Aorta (tissue), 5 donors: ENCODE data around the gene ELMO1. TPM values are rescaled to one million over a fixed set of nuclear protein-coding genes. Genes with fewer than 3 reads are reported as not detected.

Source experiments
- ATAC-seq: fragments of 200-7000 bp; cut with Tn5 transposase; one replicate; pipeline ENCODE4 v1.9.1; 2022; ENCODE audit warnings: moderate library complexity; ENCODE audit not compliant: low FRiP score
- DNase-seq, 2 donors: peaks; one replicate each; pipeline ENCODE4 v3.0.0-alpha.2; 2020
- H3K27ac ChIP-seq, 2 donors: one replicate each; pipeline ENCODE4 v1.5.1; 2013; ENCODE audit warnings: low read length in 2 of 2, mild to moderate bottlenecking in 2 of 2, moderate library complexity in 2 of 2, control low read depth in 1 of 2, inconsistent platforms in 1 of 2, low read depth in 1 of 2
- H3K27me3 ChIP-seq, 2 donors: one replicate each; pipeline ENCODE4 v1.6.1; 2013; ENCODE audit warnings: control low read depth in 1 of 2, low read length in 1 of 2, mild to moderate bottlenecking in 1 of 2, moderate library complexity in 1 of 2; ENCODE audit not compliant: insufficient read depth in 2 of 2, control insufficient read depth in 1 of 2
- H3K36me3 ChIP-seq, 2 donors: one replicate each; pipeline ENCODE4 v1.6.1; 2013; ENCODE audit warnings: control low read depth in 1 of 2, low read length in 1 of 2, mild to moderate bottlenecking in 1 of 2; ENCODE audit not compliant: insufficient read depth in 2 of 2, control insufficient read depth in 1 of 2
- H3K4me1 ChIP-seq, 2 donors: one replicate each; pipeline ENCODE4 v1.6.1; 2013; ENCODE audit warnings: low read length in 2 of 2, control low read depth in 1 of 2, mild to moderate bottlenecking in 1 of 2, moderate library complexity in 1 of 2; ENCODE audit not compliant: insufficient read depth in 2 of 2, control insufficient read depth in 1 of 2
- H3K4me3 ChIP-seq, 2 donors: one replicate each; pipeline ENCODE4 v1.5.1; 2013; ENCODE audit warnings: low read length in 2 of 2, control low read depth in 1 of 2, mild to moderate bottlenecking in 1 of 2
- H3K9me3 ChIP-seq: one replicate; pipeline ENCODE4 v1.6.1; 2013; ENCODE audit warnings: mild to moderate bottlenecking, low read length; ENCODE audit not compliant: control insufficient read depth
- WGBS, 2 donors: extraction: QIAGEN DNeasy Blood & Tissue Kit; methylation state at CpG; one replicate each; pipeline ENCODE4 v1.1.7; 2013; 5-methylcytosine and 5-hydroxymethylcytosine counted together
- intact Hi-C, 2 donors: fragments of 100-400 bp; cut with DNase I; formaldehyde crosslinking; loops; one replicate each; pipeline versions ENCODE4 v1.14.2 to v1.15.0; 2022
- polyA plus RNA-seq, 2 donors: library from polyadenylated mRNA; stranded (reverse); fragments of 200-250 nt; gene quantifications; one replicate each; pipeline ENCODE4 v1.2.3, GENCODE V29; 2013
- total RNA-seq, 2 donors: library from RNA; stranded (reverse); fragmentation: NEBNext Ultra II Directional; extraction: Animal tissue kit (Norgen Biotek cat#: 25700); gene quantifications; one replicate each; pipeline ENCODE4 v1.2.1, GENCODE V29; 2021
- donor health status: healthy with polysubstance abuse.
- donor health status: Bipolar disorder and iron deficiency.
- donor health status: DM: no; HTN: no; CAD: no.
- donor health status: DM: no; HTN: no; CAD: no.
- donor health status: DM: yes; HTN: yes; CAD: no.

Gene ELMO1
- total and polyA plus RNA-seq, 4 donors: 1.8 to 86.9 (median 24.8) TPM

- H3K4me3 ChIP-seq: no peak overlapping the region
- WGBS, 2 donors: 95% methylated on average over 4 of the region's 4 CpGs
- intact Hi-C loops: no loop called here
- H3K4me1 ChIP-seq: no peaks in the 10 kb centered on the region
- H3K36me3 ChIP-seq: no peaks in the 10 kb centered on the region
- no peak overlapping the region for H3K27ac ChIP-seq
- no peaks in the 10 kb centered on the region for H3K9me3 ChIP-seq
- H3K27me3 ChIP-seq: no peaks in the 10 kb centered on the region
- ATAC-seq (no peak), DNase-seq (no peak)
Observed at GRCh38 chr7:37007268-37007667, 441.4 kb downstream of the ELMO1 start.

- intact Hi-C loops: no loop called here
Observed at GRCh38 chr7:37006764-37007163, 441.9 kb downstream of the ELMO1 start.

GRCh38 chr7:37000511-37000910 lies 448.2 kb downstream of the ELMO1 start:
- DNase-seq (no peak), ATAC-seq (no peak)
- 43 to 45% methylated on average over 5 of the region's 5 CpGs for WGBS, 2 donors
- Histone ChIP-seq H3K36me3 (no peaks in the 10 kb centered on the region), H3K9me3 (no peaks in the 10 kb centered on the region), H3K27ac (no peak overlapping the region), H3K27me3 (no peaks in the 10 kb centered on the region), H3K4me3 (peak overlapping the region; percentile 26 to 29), H3K4me1 (peaks cover 0 to 4% of the 10 kb centered on the region in 2 donors)
- intact Hi-C loops: no loop called here

More at GRCh38 chr7:37006764-37007163, 441.9 kb downstream of the ELMO1 start:
- Histone ChIP-seq H3K4me1 (no peaks in the 10 kb centered on the region), H3K4me3 (no peak overlapping the region), H3K9me3 (no peaks in the 10 kb centered on the region), H3K36me3 (no peaks in the 10 kb centered on the region), H3K27ac (no peak overlapping the region), H3K27me3 (no peaks in the 10 kb centered on the region)
- 95 to 96% methylated on average over 2 of the region's 2 CpGs for WGBS, 2 donors
- ATAC-seq (no peak), DNase-seq (no peak)

- ATAC-seq: no peak
- no peaks in the 10 kb centered on the region for H3K27me3 ChIP-seq
- H3K36me3 ChIP-seq: no peaks in the 10 kb centered on the region
- H3K27ac ChIP-seq: no peak overlapping the region
- WGBS, 2 donors: 17 to 19% methylated on average over 9 of the region's 9 CpGs
- no peak for DNase-seq
- H3K4me3 ChIP-seq: peak overlapping the region; percentile 26 to 29
- peaks cover 0 to 4% of the 10 kb centered on the region in 2 donors for H3K4me1 ChIP-seq
- H3K9me3 ChIP-seq: no peaks in the 10 kb centered on the region
- intact Hi-C loops: no loop called here
Observed at GRCh38 chr7:36999626-37000485, 448.8 kb downstream of the ELMO1 start.

- Histone ChIP-seq H3K27ac (no peak overlapping the region), H3K27me3 (no peaks in the 10 kb centered on the region), H3K9me3 (no peaks in the 10 kb centered on the region), H3K4me3 (no peak overlapping the region), H3K4me1 (peaks cover 0 to 4% of the 10 kb centered on the region in 2 donors), H3K36me3 (no peaks in the 10 kb centered on the region)
- DNase-seq: no peak
- intact Hi-C loops: no loop called here
- WGBS, 2 donors: 68 to 76% methylated on average over 2 of the region's 2 CpGs
- ATAC-seq: no peak
Observed at GRCh38 chr7:36995776-36996175, 452.9 kb downstream of the ELMO1 start.

- Histone ChIP-seq H3K4me3 (no peak overlapping the region), H3K4me1 (no peaks in the 10 kb centered on the region), H3K27me3 (no peaks in the 10 kb centered on the region), H3K9me3 (no peaks in the 10 kb centered on the region), H3K36me3 (no peaks in the 10 kb centered on the region), H3K27ac (no peak overlapping the region)
- DNase-seq (no peak), ATAC-seq (no peak)
- 86 to 95% methylated on average over 1 of the region's 1 CpG for WGBS, 2 donors
- intact Hi-C loops: no loop called here
Observed at GRCh38 chr7:36994456-36995112, 454.1 kb downstream of the ELMO1 start.

GRCh38 chr7:36986948-36987724 lies 461.5 kb downstream of the ELMO1 start:
- ATAC-seq: peak; percentile 82
- DNase-seq: peak; percentile 63 to 88
- Histone ChIP-seq H3K36me3 (no peaks in the 10 kb centered on the region), H3K4me3 (no peak overlapping the region), H3K27me3 (peaks cover 0 to 1% of the 10 kb centered on the region in 2 donors), H3K9me3 (no peaks in the 10 kb centered on the region), H3K27ac (no peak overlapping the region), H3K4me1 (no peaks in the 10 kb centered on the region)
- WGBS, 2 donors: 43 to 45% methylated on average over 14 of the region's 14 CpGs
- intact Hi-C loops: loop anchor here (1.0 to 10.0 kb wide), 3 partner anchors 48 to 210 kb away; no protein-coding TSS in a partner anchor

- DNase-seq: no peak
- Histone ChIP-seq H3K36me3 (no peaks in the 10 kb centered on the region), H3K4me3 (no peak overlapping the region), H3K9me3 (no peaks in the 10 kb centered on the region), H3K4me1 (no peaks in the 10 kb centered on the region), H3K27ac (no peak overlapping the region), H3K27me3 (peaks cover 0 to 2% of the 10 kb centered on the region in 2 donors)
- 34 to 36% methylated on average over 5 of the region's 5 CpGs for WGBS, 2 donors
- no peak for ATAC-seq
- intact Hi-C loops: loop anchor here (5.0 to 10.0 kb wide), 2 partner anchors 48 to 211 kb away; no protein-coding TSS in a partner anchor
Observed at GRCh38 chr7:36986511-36986933, 462.1 kb downstream of the ELMO1 start.
